GM12875 (cell line): ENCODE results near the gene PATE1.

Experiments used
- H3K4me3 ChIP-seq: one replicate; pipeline ENCODE4 v1.5.1; 2011; ENCODE audit warnings: low read depth, low read length, control low read depth
- TF ChIP-seq, protein P1 (sequence below): IDR thresholded peaks from 2 replicates; pipeline ENCODE4 v1.5.1; 2011; ENCODE audit warnings: low read depth, mild to moderate bottlenecking, control low read depth, inconsistent platforms, low read length, moderate library complexity, borderline replicate concordance; ENCODE audit not compliant: insufficient read depth

The PATE1 gene

DNA sequence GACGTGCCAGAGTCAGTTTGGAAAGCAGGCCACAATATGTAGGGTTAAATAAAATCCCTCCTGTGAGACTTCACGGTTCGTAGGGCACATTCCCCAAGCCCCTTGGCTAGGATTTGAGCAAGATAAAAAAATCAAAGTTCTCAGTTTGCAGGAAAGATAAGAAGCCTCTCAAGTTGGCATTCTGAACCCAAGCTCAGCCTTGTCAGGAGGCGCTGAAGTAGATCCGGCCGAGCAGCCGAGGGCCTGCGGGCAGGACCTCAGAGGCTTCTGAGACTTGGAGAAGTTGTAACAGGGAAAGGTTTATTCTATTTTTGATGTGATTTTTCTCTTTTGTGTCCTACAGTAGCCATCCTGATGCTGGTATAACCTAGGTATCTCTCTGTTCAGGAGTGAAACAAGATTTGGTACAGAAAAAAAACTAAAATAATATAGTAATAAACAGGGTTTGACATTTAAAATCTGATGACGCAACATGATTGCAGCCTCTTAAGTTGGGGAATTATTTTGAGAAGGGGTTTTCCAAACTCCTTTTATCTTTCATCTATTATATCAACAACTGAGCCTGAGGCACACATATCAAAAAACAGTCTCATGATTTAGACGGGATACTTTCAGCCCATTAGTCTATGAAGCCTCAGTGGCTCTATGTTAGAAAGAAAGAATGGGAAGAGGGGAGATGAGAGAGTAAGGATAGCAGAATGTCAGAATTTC is 22.4 kb downstream of the PATE1 start:
- no peak overlapping the region for H3K4me3 ChIP-seq
- TF ChIP-seq, protein P1, sequence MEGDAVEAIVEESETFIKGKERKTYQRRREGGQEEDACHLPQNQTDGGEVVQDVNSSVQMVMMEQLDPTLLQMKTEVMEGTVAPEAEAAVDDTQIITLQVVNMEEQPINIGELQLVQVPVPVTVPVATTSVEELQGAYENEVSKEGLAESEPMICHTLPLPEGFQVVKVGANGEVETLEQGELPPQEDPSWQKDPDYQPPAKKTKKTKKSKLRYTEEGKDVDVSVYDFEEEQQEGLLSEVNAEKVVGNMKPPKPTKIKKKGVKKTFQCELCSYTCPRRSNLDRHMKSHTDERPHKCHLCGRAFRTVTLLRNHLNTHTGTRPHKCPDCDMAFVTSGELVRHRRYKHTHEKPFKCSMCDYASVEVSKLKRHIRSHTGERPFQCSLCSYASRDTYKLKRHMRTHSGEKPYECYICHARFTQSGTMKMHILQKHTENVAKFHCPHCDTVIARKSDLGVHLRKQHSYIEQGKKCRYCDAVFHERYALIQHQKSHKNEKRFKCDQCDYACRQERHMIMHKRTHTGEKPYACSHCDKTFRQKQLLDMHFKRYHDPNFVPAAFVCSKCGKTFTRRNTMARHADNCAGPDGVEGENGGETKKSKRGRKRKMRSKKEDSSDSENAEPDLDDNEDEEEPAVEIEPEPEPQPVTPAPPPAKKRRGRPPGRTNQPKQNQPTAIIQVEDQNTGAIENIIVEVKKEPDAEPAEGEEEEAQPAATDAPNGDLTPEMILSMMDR, result no peak

DNA sequence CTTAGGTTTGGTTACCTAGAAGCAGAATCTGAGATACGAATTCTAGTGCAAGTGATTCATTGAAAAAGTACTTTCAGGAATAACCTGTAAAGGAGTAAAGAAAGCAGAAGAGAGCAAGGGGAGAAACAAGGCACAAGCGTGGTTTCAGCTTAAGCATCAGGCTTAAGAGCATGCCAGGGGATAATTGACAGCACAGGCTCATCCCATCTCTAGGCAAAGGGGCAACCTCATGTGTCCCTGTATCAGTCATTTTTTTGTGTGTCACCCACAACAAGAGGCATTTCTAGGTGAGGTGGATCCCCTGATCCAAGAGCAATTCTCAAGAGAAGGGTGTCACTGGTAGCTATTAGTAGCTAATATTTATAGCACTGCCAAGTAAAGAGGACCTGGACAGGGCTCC is 24.5 kb downstream of the PATE1 start:
- H3K4me3 ChIP-seq, result no peak overlapping the region
- TF ChIP-seq, protein P1, result no peak

DNA sequence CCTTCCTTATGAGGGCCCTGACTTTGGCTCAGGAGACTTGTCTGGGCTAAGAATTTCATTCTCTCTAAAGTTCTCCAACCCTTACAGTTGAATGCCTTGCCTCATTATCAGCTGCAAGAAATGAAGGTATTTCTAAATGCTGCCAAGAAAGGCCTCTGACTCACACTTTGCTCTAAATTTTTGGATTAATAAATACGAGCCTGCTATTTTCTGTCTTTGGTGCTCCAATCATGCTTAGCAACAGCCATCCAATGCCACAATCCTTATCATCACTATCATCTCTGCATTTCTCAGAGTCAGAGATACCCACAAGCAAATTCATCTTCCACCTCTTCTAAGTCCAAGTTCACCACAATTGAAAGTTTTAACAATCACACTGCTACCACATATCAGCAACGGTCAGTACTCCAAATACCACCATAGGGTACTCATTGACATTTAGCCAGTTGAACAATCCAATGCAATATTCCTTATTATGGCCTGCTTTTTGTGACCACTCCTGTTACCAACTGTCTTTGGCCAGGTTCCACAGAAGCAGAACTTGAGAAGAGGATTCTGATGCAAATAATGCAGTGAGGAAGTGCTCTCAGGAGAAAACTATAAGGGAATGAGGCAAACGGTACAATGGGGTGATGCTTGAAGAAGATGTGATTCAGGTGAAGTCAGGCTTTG is 26.9 kb downstream of the PATE1 start:
- TF ChIP-seq, protein P1, result no peak
- H3K4me3 ChIP-seq, result no peak overlapping the region

DNA sequence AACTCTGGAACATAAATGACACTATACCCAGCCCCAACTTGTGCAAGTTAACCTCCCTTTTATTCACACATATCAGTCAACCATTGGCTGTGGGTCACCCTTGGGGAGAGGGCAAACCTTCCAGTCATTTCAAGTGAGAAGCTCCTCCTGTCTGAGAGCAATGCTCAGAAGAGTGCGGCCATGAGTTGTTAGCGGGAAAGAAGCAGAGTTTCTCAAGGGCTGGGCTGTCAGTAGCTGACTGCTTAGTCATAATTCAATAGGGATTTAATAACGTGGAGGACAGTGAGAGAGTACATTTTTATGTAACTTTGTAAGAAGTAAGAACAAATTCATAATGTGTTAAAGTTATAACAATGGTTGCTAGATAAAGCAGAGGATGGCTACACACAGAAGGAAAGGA is 27.4 kb downstream of the PATE1 start:
- H3K4me3 ChIP-seq, result no peak overlapping the region
- TF ChIP-seq, protein P1, result no peak

DNA sequence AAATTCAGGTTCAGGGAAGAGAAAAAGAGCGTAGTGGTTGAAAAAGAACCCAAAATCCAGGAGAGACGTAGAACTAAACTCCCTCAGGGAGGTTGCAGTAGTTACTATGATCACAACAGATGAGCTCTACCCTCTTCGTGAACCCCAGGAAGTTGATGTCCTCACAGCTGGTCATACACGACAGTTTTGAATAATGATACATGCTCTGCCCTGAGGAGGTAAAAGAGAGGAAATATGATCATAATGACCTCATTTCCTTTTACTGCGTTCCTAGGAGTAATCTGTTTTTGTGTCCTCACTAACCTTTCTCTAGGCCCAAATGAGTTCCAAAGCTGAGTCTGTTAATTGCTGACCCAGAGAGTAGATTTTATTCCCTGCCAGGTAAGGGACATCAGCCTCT is 31.2 kb downstream of the PATE1 start:
- TF ChIP-seq, protein P1, result no peak
- no peak overlapping the region for H3K4me3 ChIP-seq

DNA sequence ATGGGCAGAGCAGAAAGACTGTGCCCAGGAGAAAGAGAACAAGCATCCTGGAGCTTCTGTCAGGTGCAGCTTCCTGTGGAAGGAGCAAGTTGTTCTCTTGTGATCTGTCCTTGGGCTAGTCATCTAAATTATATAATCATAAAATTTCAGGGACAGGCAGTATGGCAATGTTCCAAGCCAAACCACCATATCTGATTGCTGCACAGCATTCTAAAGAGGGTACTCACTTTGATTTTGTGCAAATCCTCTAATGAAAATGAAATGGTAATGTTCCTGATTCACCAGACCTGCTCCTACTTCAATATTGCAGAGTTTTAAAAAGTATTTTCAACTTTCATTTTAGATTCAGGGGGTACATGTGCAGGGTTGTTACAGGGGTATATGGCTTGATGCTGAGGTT is 32.6 kb downstream of the PATE1 start, which contains the start of gene PATE2:
PATE2 (minus strand) TSS at position 101 of the 400 bp plus-strand sequence; CDS start at position 46, 55 bp downstream.
- no peak within 1 kb of the TSS for H3K4me3 ChIP-seq
- TF ChIP-seq, protein P1, result no peak

DNA sequence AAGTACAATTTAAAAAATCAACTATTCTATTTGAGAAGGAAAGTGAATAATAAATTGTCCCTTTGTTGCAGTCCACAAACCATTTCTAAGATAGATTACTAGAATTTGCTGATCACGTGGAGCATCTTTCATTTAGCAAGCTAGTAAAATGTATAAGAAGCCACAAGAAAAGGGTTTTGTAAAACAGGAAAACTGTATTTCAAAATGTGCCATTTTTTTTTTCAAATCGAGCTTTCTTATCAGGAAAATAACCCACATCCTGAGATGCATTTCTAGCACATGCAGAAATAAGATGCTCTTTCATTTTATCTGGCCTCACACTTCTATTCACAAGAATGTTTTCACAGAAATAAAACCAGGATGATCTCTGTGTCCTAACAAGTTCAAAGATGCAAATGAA is 38.6 kb downstream of the PATE1 start:
- H3K4me3 ChIP-seq, result no peak overlapping the region
- TF ChIP-seq, protein P1, result no peak
